A549 (cell line): Measurements from ENCODE around the gene ACSS3. TPM values are rescaled to one million over a fixed set of nuclear protein-coding genes. Genes with fewer than 3 reads are reported as not detected.
A peak's percentile ranks its signal among the peaks of the same experiment; 100 is the strongest.

Source experiments
- ATAC-seq, 2 experiments: fragments of 200-7000 bp in 1 of 2; fragments of >200 bp in 1 of 2; cut with Nextera tagmentation in 1 of 2; cut with Tn5 transposase in 1 of 2; 3 replicates each; pipeline versions ENCODE4 v1.8.0 to v1.9.1; 2018 to 2020; ENCODE audit warnings: mild to moderate bottlenecking in 1 of 2, moderate library complexity in 1 of 2
- CTCF ChIA-PET: fragments of 300-600 bp; sonication (Branson Sonifier 250); formaldehyde crosslinking; extraction: SDS; loops from one replicate; lab custom pipeline; 2021; ENCODE audit warnings: antibody characterized with exemption, inconsistent platforms; lab: Yijun Ruan, JAX
- POLR2A ChIA-PET: fragments of 350-600 bp; formaldehyde crosslinking; extraction: SDS; loops from one replicate; lab custom pipeline; 2021; ENCODE audit warnings: antibody characterized with exemption, inconsistent platforms; lab: Yijun Ruan, JAX
- DNase-seq, 2 experiments: peaks; one replicate each; pipeline versions ENCODE4 v3.0.0 to v3.0.0-alpha.2; 2011 to 2016; ENCODE audit warnings: low read depth in 1 of 2, low spot score in 1 of 2
- FAIRE-seq: peaks from 2 replicates; lab custom pipeline; 2011; peaks lifted over from hg19 to GRCh38; lab: Jason Lieb, UNC
- H3K27ac ChIP-seq, 2 experiments: fragments of >200 bp; sonication (Bioruptor Twin); formaldehyde crosslinking; 3 replicates each; pipeline ENCODE4 v1.5.1; 2016 to 2017
- H3K4me1 ChIP-seq: fragments of >200 bp; sonication (Bioruptor Twin); formaldehyde crosslinking; 3 replicates; pipeline ENCODE4 v1.6.1; 2016
- H3K4me2 ChIP-seq: fragments of >200 bp; sonication (Bioruptor Twin); formaldehyde crosslinking; 3 replicates; pipeline ENCODE4 v1.6.1; 2016
- H3K4me3 ChIP-seq: fragments of >200 bp; sonication (Bioruptor Twin); formaldehyde crosslinking; 3 replicates; pipeline ENCODE4 v1.5.1; 2016
- H3K9me3 ChIP-seq: fragments of >200 bp; sonication (Bioruptor Twin); formaldehyde crosslinking; 3 replicates; pipeline ENCODE4 v1.6.1; 2016
- ATOH8 ChIP-seq: fragments of 250-450 bp; sonication (Bioruptor Pico); IDR thresholded peaks from 2 replicates; pipeline ENCODE4 v1.5.0; 2020; ENCODE audit warnings: low read depth, mild to moderate bottlenecking, moderate library complexity
- CEBPB ChIP-seq, 2 experiments: fragments of >200 bp in 1 of 2; sonication (Bioruptor Twin) in 1 of 2; formaldehyde crosslinking in 1 of 2; IDR thresholded peaks; 2 replicates each; pipeline ENCODE4 v1.6.1; 2012 to 2016
- CHD2 ChIP-seq: fragments of 150-350 bp; IDR thresholded peaks from 2 replicates; pipeline ENCODE4 v1.6.1; 2014; ENCODE audit warnings: low read length; ENCODE audit not compliant: partially characterized antibody
- EHMT2 ChIP-seq: fragments of 200-600 bp; sonication (generic); IDR thresholded peaks from 2 replicates; pipeline ENCODE4 v1.6.1; 2016; ENCODE audit warnings: antibody characterized with exemption, low read depth, mild to moderate bottlenecking, moderate library complexity
- ELK1 ChIP-seq: fragments of 150-350 bp; IDR thresholded peaks from 2 replicates; pipeline ENCODE4 v1.6.1; 2014; ENCODE audit warnings: low read depth, mild to moderate bottlenecking, low read length
- FOXS1 ChIP-seq: fragments of 250-450 bp; sonication (Bioruptor Pico); IDR thresholded peaks from 2 replicates; pipeline ENCODE4 v1.5.0; 2020; ENCODE audit warnings: mild to moderate bottlenecking, moderate library complexity
- HDAC2 ChIP-seq: fragments of 200-600 bp; sonication (generic); IDR thresholded peaks from 2 replicates; pipeline ENCODE4 v1.6.1; 2016
- HEYL ChIP-seq: fragments of 250-450 bp; sonication (Bioruptor Pico); IDR thresholded peaks from 2 replicates; pipeline ENCODE4 v1.8.0; 2021; ENCODE audit warnings: mild to moderate bottlenecking, moderate library complexity
- HMGXB4 ChIP-seq: fragments of 250-450 bp; sonication (Bioruptor Pico); IDR thresholded peaks from 2 replicates; pipeline ENCODE4 v1.5.0; 2021; ENCODE audit warnings: mild to moderate bottlenecking, moderate library complexity, borderline replicate concordance
- HOXB5 ChIP-seq: fragments of 250-450 bp; sonication (Bioruptor Pico); IDR thresholded peaks from 2 replicates; pipeline ENCODE4 v1.5.0; 2020; ENCODE audit warnings: mild to moderate bottlenecking, moderate library complexity
- KDM1A ChIP-seq: fragments of 200-600 bp; sonication (generic); IDR thresholded peaks from 2 replicates; pipeline ENCODE4 v1.6.1; 2016; ENCODE audit warnings: low read depth, mild to moderate bottlenecking
- MAFK ChIP-seq: fragments of 450-650 bp; IDR thresholded peaks from 2 replicates; pipeline ENCODE4 v1.6.1; 2014; ENCODE audit not compliant: partially characterized antibody
- PBX3 ChIP-seq: IDR thresholded peaks from 2 replicates; pipeline ENCODE4 v1.6.1; 2012
- RAD21 ChIP-seq, 2 experiments: fragments of >200 bp in 1 of 2; sonication (Bioruptor Twin) in 1 of 2; formaldehyde crosslinking in 1 of 2; IDR thresholded peaks in 1 of 2; conservative IDR thresholded peaks in 1 of 2; 2 replicates in 1 of 2; 3 replicates in 1 of 2; pipeline ENCODE4 v1.6.1; 2012 to 2018; ENCODE audit warnings: inconsistent platforms in 1 of 2
- RARB ChIP-seq: fragments of 250-450 bp; sonication (Bioruptor Pico); IDR thresholded peaks from 2 replicates; pipeline ENCODE4 v1.8.0; 2021; ENCODE audit warnings: mild to moderate bottlenecking, moderate library complexity
- RCOR1 ChIP-seq: fragments of 150-350 bp; IDR thresholded peaks from 2 replicates; pipeline ENCODE4 v1.6.1; 2014; ENCODE audit warnings: antibody characterized with exemption, low read length, low read depth
- RNF2 ChIP-seq: fragments of 200-600 bp; sonication (generic); IDR thresholded peaks from 2 replicates; pipeline ENCODE4 v1.6.1; 2016; ENCODE audit warnings: low read depth, mild to moderate bottlenecking, antibody characterized with exemption, moderate library complexity, borderline replicate concordance
- SMC3 ChIP-seq: fragments of >200 bp; sonication (Bioruptor Twin); formaldehyde crosslinking; IDR thresholded peaks from 3 replicates; pipeline ENCODE4 v1.6.1; 2018; ENCODE audit warnings: inconsistent platforms
- SREBF2 ChIP-seq: fragments of 450-650 bp; IDR thresholded peaks from 2 replicates; pipeline ENCODE4 v1.6.1; 2014; ENCODE audit warnings: mild to moderate bottlenecking, moderate library complexity
- TFCP2L1 ChIP-seq: fragments of 250-450 bp; sonication (Bioruptor Pico); IDR thresholded peaks from 2 replicates; pipeline ENCODE4 v1.5.0; 2021; ENCODE audit warnings: mild to moderate bottlenecking
- TP53 ChIP-seq: fragments of 250-450 bp; sonication (Bioruptor Pico); IDR thresholded peaks from 2 replicates; pipeline ENCODE4 v1.5.0; 2021; ENCODE audit warnings: mild to moderate bottlenecking, moderate library complexity
- USF2 ChIP-seq: fragments of 450-650 bp; IDR thresholded peaks from 2 replicates; pipeline ENCODE4 v1.6.1; 2014; ENCODE audit warnings: antibody characterized with exemption
- ZC3H11A ChIP-seq: fragments of 450-650 bp; IDR thresholded peaks from 2 replicates; pipeline ENCODE4 v1.6.1; 2014; ENCODE audit warnings: antibody characterized with exemption, mild to moderate bottlenecking
- WGBS: methylation state at CpG from one replicate; pipeline ENCODE4 v1.1.6; 2017; ENCODE audit errors: missing lambda C conversion rate; 5-methylcytosine and 5-hydroxymethylcytosine counted together
- polyA plus RNA-seq, 4 experiments: library from polyadenylated mRNA; depleted of rRNA in 3 of 4; stranded (reverse); fragments of >200 nt; fragmentation: RNase III in 1 of 4; extraction: RNeasy Plus Mini Kit Qiagen cat#74134 plus additional on column Dnase treatment in 1 of 4; gene quantifications; 2 replicates in 3 of 4; 3 replicates in 1 of 4; pipeline ENCODE4 v1.2.3, GENCODE V29; 2011 to 2017
- TF ChIP-seq, protein P1 (sequence below): IDR thresholded peaks from 2 replicates; pipeline ENCODE4 v1.6.1; 2012; ENCODE audit warnings: low read depth, borderline replicate concordance

Gene ACSS3
- polyA plus RNA-seq, 2 of the 4 experiments (the other 2 are of a cell fraction): 0.06 to 0.34 TPM

- ChIA-PET CTCF (interaction anchor here (0.7 kb wide), 1 partner anchor 9 kb away, joined by 3 read pairs; no protein-coding TSS in a partner anchor), POLR2A (no interaction called here)
- no peak overlapping the region for H3K27ac ChIP-seq
- DNase-seq (no peak), FAIRE-seq (no peak), ATAC-seq (no peak)
- H3K4me2 ChIP-seq: peak overlapping the region; percentile 63
- H3K4me3 ChIP-seq: peak overlapping the region; percentile 27; the same call in 2 of the 3 replicates
- H3K4me1 ChIP-seq: no peaks in the 10 kb centered on the region
- TF ChIP-seq SREBF2 (no peak), HMGXB4 (no peak), KDM1A (no peak), PBX3 (no peak), CHD2 (no peak), ELK1 (no peak), RAD21 (conservative IDR thresholded peaks at IDR 0.05 in 1 of 2, IDR thresholded peaks at IDR 0.05 in 1 of 2) (no peak), HOXB5 (CRISPR knock-in tag) (no peak), ZC3H11A (no peak), MAFK (no peak), TFCP2L1 (CRISPR knock-in tag) (no peak)
- no peaks in the 10 kb centered on the region for H3K9me3 ChIP-seq
- 34% methylated on average over 6 of the region's 6 CpGs for WGBS
These were observed 572 bp upstream of the ACSS3 start for GRCh38 chr12:81077329-81077685.

DNA sequence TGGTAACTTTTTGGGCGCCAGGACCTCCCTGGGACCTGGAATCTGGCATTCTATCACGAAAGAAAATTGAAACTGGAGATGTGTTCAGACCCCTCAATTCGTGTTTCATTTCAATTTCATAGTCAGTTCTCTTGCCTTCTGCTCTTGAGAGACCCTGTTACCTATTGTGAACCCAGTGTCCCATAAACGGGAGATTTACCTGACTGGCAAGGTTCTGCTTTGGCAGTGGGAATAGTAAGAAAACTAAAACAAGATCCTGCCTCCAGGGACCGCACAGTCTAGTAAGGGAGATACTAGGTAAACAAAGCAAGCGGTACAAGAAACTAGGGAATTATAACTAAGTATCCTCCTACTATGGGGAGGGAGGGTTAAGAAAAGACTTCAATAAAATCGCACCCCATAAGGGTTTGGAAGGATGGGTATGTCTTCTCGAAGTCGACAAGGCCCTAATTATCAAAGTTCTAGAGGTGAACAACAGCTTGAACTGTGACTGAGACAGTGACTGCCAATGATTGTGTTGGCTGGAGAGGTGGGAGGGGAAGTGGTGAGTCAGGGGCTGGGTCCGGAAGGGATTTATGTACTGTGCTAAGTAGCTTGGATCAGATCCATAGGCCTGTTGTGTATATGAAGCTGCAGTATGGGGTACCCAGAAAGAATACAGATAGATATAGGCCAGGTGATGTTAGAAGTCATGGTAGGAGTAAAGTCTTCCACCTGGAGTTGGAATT lies 754 bp downstream of the ACSS3 start:
- H3K4me3 ChIP-seq: peak overlapping the region; percentile 27; the same call in 1 of the 3 replicates
- FAIRE-seq (no peak), DNase-seq (no peak), ATAC-seq (no peak)
- WGBS: 50% methylated on average over 10 of the region's 10 CpGs
- H3K4me2 ChIP-seq: peak overlapping the region; percentile 63; the same call in 2 of the 3 replicates
- POLR2A ChIA-PET: no interaction called here
- H3K27ac ChIP-seq: no peak overlapping the region
- CTCF ChIA-PET: no interaction called here
- no peak for TF ChIP-seq HEYL (CRISPR knock-in tag)
- TF ChIP-seq MAFK: no peak
- no peak for TF ChIP-seq ATOH8 (CRISPR knock-in tag)
- no peak for TF ChIP-seq RCOR1
- TF ChIP-seq HDAC2: no peak
- TF ChIP-seq, protein P1, sequence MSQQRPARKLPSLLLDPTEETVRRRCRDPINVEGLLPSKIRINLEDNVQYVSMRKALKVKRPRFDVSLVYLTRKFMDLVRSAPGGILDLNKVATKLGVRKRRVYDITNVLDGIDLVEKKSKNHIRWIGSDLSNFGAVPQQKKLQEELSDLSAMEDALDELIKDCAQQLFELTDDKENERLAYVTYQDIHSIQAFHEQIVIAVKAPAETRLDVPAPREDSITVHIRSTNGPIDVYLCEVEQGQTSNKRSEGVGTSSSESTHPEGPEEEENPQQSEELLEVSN: no peak
- TF ChIP-seq RNF2: no peak
- TF ChIP-seq SMC3: no peak
- TF ChIP-seq RARB (CRISPR knock-in tag): no peak
- no peak for TF ChIP-seq CEBPB (IDR thresholded peaks at IDR 0.05)
- no peak for TF ChIP-seq USF2
- TF ChIP-seq EHMT2: no peak
- no peak for TF ChIP-seq FOXS1
- TF ChIP-seq TP53 (CRISPR knock-in tag): no peak
- no peaks in the 10 kb centered on the region for H3K9me3 ChIP-seq
- H3K4me1 ChIP-seq: no peaks in the 10 kb centered on the region
